Suprapubic skin (tissue), 4 donors: ENCODE measurements around the gene SPINT4. TPM values are rescaled to one million over a fixed set of nuclear protein-coding genes. Genes with fewer than 3 reads are reported as not detected.

Experiments
- DNase-seq, 2 donors: peaks; one replicate each; pipeline ENCODE4 v3.0.0-alpha.2; 2019; ENCODE audit warnings: low spot score in 2 of 2
- H3K27ac ChIP-seq: fragments of 200-600 bp; sonication (generic); one replicate; pipeline ENCODE4 v1.5.1; 2019
- H3K27me3 ChIP-seq: fragments of 200-600 bp; sonication (generic); one replicate; pipeline ENCODE4 v1.5.1; 2019
- H3K36me3 ChIP-seq: fragments of 200-600 bp; sonication (generic); one replicate; pipeline ENCODE4 v1.5.1; 2019
- H3K4me1 ChIP-seq: fragments of 200-600 bp; sonication (generic); one replicate; pipeline ENCODE4 v1.5.1; 2019
- H3K4me3 ChIP-seq: fragments of 200-600 bp; sonication (generic); one replicate; pipeline ENCODE4 v1.5.1; 2019; ENCODE audit warnings: mild to moderate bottlenecking
- H3K9me3 ChIP-seq: fragments of 200-600 bp; sonication (generic); one replicate; pipeline ENCODE4 v1.5.1; 2019
- CTCF ChIP-seq, 2 donors: fragments of 200-600 bp in 1 of 2; fragments of 450-650 bp in 1 of 2; sonication (generic) in 1 of 2; IDR thresholded peaks; one replicate each; pipeline ENCODE4 v1.5.1; 2016 to 2019; ENCODE audit warnings: antibody characterized with exemption in 2 of 2, mild to moderate bottlenecking in 1 of 2, moderate library complexity in 1 of 2
- EP300 ChIP-seq: sonication (generic); formaldehyde crosslinking; IDR thresholded peaks from one replicate; pipeline ENCODE4 v1.6.1; 2017; ENCODE audit warnings: antibody characterized with exemption
- POLR2A ChIP-seq, 2 donors: fragments of 450-650 bp; IDR thresholded peaks; one replicate each; pipeline ENCODE4 v1.6.1; 2017; ENCODE audit warnings: antibody characterized with exemption in 2 of 2, mild to moderate bottlenecking in 2 of 2, moderate library complexity in 2 of 2
- POLR2AphosphoS5 ChIP-seq, 3 donors: sonication (generic); formaldehyde crosslinking; IDR thresholded peaks; one replicate each; pipeline ENCODE4 v1.6.1; 2017; ENCODE audit warnings: antibody characterized with exemption in 3 of 3
- WGBS: methylation state at CpG from one replicate; pipeline ENCODE4 v1.1.5; 2018; 5-methylcytosine and 5-hydroxymethylcytosine counted together
- total RNA-seq, 4 donors: library from RNA; depleted of rRNA; stranded (reverse); fragments of >200 nt; gene quantifications; one replicate each; pipeline ENCODE4 v1.1.0, GENCODE V29; 2016

Gene SPINT4
- total RNA-seq, 4 donors from 2014 or later: not detected

DNA sequence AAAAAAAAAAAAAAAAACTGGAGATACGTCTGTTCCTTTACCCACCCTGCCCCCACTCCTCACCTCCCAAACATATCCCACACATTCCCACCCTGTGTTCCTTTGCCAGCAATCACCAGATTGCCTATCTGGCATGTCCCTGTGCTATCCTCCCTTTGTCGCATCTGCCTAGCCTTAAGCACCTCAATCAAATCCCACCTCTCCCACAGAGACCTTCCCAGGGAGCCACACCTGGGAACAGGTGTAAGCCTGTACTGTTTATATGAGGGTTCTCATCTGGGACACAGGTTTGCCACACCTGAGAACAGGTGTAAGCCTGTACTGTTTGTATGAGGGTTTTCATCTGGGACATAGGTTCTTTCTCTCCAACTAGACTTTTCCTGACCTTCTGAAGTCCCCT is 52.8 kb downstream of the SPINT4 start:
- DNase-seq: no peak
- H3K4me1 ChIP-seq: peaks cover 45% of the 10 kb centered on the region
- WGBS: 55% methylated on average over 2 of the region's 2 CpGs

GRCh38 chr20:45775411-45775810 is 53.3 kb downstream of the SPINT4 start:
- H3K9me3 ChIP-seq: no peaks in the 10 kb centered on the region
- 95% methylated on average over 6 of the region's 6 CpGs for WGBS
- H3K4me3 ChIP-seq: no peak overlapping the region
- H3K4me1 ChIP-seq: peaks cover 50% of the 10 kb centered on the region
- peak overlapping the region; percentile 55 for H3K27ac ChIP-seq
- no peak for TF ChIP-seq EP300
- no peak for TF ChIP-seq POLR2AphosphoS5 (IDR thresholded peaks at IDR 0.05)
- TF ChIP-seq POLR2A (IDR thresholded peaks at IDR 0.05): no peak
- TF ChIP-seq CTCF (IDR thresholded peaks at IDR 0.05): no peak
- no peaks in the 10 kb centered on the region for H3K27me3 ChIP-seq
- DNase-seq: no peak
- H3K36me3 ChIP-seq: no peaks in the 10 kb centered on the region

More for the DNA sequence above, 52.8 kb downstream of the SPINT4 start:
- no peak overlapping the region for H3K4me3 ChIP-seq
- no peaks in the 10 kb centered on the region for H3K27me3 ChIP-seq
- TF ChIP-seq CTCF (IDR thresholded peaks at IDR 0.05) (no peak), POLR2AphosphoS5 (IDR thresholded peaks at IDR 0.05) (no peak), POLR2A (IDR thresholded peaks at IDR 0.05) (no peak), EP300 (no peak)
- peak overlapping the region; percentile 55 for H3K27ac ChIP-seq
- no peaks in the 10 kb centered on the region for H3K36me3 ChIP-seq
- H3K9me3 ChIP-seq: no peaks in the 10 kb centered on the region

Other genes starting within 250 kb of the SPINT4 start
- 1 to 10 TPM in 1 of 4 donors, not detected in 3; 3.2 TPM for gene SPINT3, start 206.7 kb upstream of the SPINT4 start, total RNA-seq
- gene WFDC6, start 182.9 kb upstream of the SPINT4 start, total RNA-seq: 1 to 10 TPM in 1 of 4 donors, not detected in 3; 1.6 TPM
- under 1 TPM in 1 of 4 donors, not detected in 3; 0.42 TPM for gene EPPIN, start 174.9 kb upstream of the SPINT4 start, total RNA-seq
- not detected for gene WFDC8, start 143.1 kb upstream of the SPINT4 start, total RNA-seq
- gene WFDC10A, start 92.6 kb upstream of the SPINT4 start, total RNA-seq: not detected
- not detected for gene WFDC9, start 91.1 kb upstream of the SPINT4 start, total RNA-seq
- gene WFDC11, start 52.1 kb upstream of the SPINT4 start, total RNA-seq: not detected
- gene WFDC13, start 20.3 kb upstream of the SPINT4 start, total RNA-seq: not detected
- not detected for gene WFDC10B, start 17.3 kb upstream of the SPINT4 start, total RNA-seq
- 10 to 100 TPM in 2 of 4 donors, 1 to 10 TPM in 2; 1.2 to 34.8 (median 17.6) TPM for gene WFDC3, start 69.5 kb downstream of the SPINT4 start, total RNA-seq
- 10 to 100 TPM; 18.7 to 59.6 (median 30.5) TPM for gene DNTTIP1, start 69.6 kb downstream of the SPINT4 start, total RNA-seq
- 10 to 100 TPM in 3 of 4 donors, 1 to 10 TPM in 1; 9.0 to 25.4 (median 20.7) TPM for gene UBE2C, start 90.3 kb downstream of the SPINT4 start, total RNA-seq
- 1 to 10 TPM in 1 of 4 donors, under 1 TPM in 1, not detected in 2; 0.91 to 1.6 TPM for gene TNNC2, start 105.0 kb downstream of the SPINT4 start, total RNA-seq
- 100 to 1,000 TPM; 106 to 161 (median 143) TPM for gene SNX21, start 111.5 kb downstream of the SPINT4 start, total RNA-seq
- 10 to 100 TPM; 34.4 to 62.0 (median 44.3) TPM for gene ACOT8, start 135.0 kb downstream of the SPINT4 start, total RNA-seq
- gene ZSWIM3, start 135.3 kb downstream of the SPINT4 start, total RNA-seq: 1 to 10 TPM; 2.1 to 4.6 (median 3.6) TPM
- gene ZSWIM1, start 158.9 kb downstream of the SPINT4 start, total RNA-seq: 10 to 100 TPM in 3 of 4 donors, 1 to 10 TPM in 1; 9.7 to 18.4 (median 15.0) TPM
- gene SPATA25, start 165.3 kb downstream of the SPINT4 start, total RNA-seq: 10 to 100 TPM in 1 of 4 donors, 1 to 10 TPM in 2, not detected in 1; 1.9 to 12.9 (median 6.4) TPM
- 10 to 100 TPM in 1 of 4 donors, 1 to 10 TPM in 3; 4.2 to 11.5 (median 5.7) TPM for gene NEURL2, start 168.9 kb downstream of the SPINT4 start, total RNA-seq
- 100 to 1,000 TPM in 3 of 4 donors, 10 to 100 TPM in 1; 95.5 to 133 (median 120) TPM for gene CTSA, start 169.0 kb downstream of the SPINT4 start, total RNA-seq
- gene PLTP, start 189.8 kb downstream of the SPINT4 start, total RNA-seq: 100 to 1,000 TPM in 1 of 4 donors, 10 to 100 TPM in 3; 49.2 to 138 (median 70.4) TPM
- gene PCIF1, start 212.3 kb downstream of the SPINT4 start, total RNA-seq: 10 to 100 TPM; 37.2 to 70.3 (median 42.4) TPM
- 10 to 100 TPM; 25.8 to 62.6 (median 35.1) TPM for gene ZNF335, start 249.9 kb downstream of the SPINT4 start, total RNA-seq